GM19099 (cell line): ENCODE results near the gene NEK1.

Source experiments
- POLR2A ChIP-seq: IDR thresholded peaks from 3 replicates; pipeline ENCODE4 v1.6.1; 2011; ENCODE audit warnings: low read depth; ENCODE audit not compliant: insufficient read length; ENCODE audit errors: extremely low read depth

NEK1 gene

DNA sequence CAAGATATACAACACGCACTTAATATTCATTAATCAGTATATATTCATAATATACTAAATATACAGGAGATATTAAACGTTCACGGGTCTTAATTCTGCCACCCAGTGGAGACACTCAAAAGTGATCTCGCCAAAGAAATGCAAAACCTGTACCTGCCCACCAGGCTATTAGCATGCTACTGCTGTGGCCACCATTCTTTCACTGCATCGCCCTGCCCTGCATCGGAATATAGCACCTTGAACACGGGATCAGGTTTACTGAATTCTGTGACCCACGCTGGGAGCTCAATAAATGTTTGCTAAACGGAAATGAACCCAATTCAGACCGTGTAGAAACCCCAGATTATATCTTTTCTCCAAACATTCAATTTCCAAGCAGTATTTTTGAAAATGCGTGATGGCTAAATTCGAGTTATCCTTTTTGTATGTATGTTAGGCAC, 7.2 kb upstream of the NEK1 start:
- TF ChIP-seq POLR2A: peak; percentile 12

DNA sequence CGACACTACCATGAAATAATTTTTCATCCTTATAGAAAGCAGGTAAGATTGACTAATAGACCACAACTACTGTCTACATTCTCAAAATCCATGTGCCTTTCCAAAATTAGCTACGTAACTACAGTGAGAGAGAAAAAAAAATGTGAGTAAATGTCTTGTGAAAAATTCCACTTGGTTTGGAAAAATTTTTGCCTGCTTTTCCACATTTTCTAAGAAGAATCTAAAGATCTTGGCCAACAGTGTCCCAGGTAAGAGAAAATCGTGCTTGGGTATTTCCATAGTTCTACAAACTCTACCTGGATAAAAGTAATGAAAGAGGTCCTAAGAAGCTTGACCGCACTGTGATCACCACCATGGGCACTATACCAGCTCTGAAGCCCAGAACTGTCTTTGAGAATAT, 6.6 kb upstream of the NEK1 start:
- no peak for TF ChIP-seq POLR2A

DNA sequence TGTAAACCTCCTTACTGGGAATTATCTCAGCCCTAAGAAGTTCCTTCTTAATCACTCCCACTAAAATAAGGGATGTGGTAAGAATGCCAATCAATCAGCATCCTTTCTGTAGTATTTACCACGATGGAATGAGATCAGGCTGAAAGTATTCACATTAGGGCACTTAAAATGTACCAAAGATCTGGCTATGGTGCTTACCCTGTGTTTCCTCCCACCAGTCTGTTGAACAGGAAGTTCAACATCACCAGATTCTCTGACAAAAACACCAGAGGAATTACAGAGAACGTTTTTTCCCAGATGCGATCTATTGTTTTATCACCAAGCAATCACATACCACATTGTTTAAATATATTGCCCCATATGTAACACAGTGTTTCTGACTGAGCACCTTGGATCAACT, 5.9 kb upstream of the NEK1 start:
- no peak for TF ChIP-seq POLR2A

DNA sequence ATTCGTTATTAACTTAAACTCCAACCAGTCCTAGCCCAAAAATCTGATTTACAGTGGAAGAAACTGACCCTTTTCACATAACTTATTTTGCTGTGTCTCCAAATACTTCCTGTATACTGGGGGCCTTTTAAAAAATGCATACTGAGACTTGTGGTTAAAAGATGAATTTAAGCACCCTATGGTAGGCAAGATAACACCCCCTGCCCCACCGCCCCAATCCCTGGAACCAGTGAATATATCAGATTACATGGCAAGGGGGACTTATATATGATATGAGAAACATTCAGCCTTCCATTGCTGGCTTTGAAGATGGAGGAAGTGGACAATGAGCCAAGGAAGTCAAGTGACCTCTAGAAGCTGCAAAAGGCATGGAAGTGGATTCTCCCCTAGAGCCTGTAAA, 4.9 kb upstream of the NEK1 start:
- no peak for TF ChIP-seq POLR2A

DNA sequence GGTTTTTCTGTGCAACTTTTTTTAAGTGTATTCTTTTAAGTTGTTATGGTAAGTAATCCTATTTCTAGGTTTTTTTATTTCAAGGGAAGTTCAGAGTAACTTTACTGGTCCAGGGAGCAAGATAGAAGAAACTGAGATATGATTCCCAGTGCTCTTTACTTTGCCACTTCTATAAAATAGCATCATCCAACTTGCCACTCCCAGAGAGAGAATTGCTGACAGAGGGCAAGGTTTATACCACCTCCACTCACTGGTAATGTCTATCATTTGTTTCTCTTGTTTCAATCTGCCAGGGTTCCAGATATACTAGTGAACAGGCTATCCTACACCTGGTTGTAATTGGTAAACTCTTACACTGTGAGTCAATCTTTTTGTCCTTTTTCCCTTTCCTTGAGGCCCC, 4.5 kb upstream of the NEK1 start:
- TF ChIP-seq POLR2A: no peak

DNA sequence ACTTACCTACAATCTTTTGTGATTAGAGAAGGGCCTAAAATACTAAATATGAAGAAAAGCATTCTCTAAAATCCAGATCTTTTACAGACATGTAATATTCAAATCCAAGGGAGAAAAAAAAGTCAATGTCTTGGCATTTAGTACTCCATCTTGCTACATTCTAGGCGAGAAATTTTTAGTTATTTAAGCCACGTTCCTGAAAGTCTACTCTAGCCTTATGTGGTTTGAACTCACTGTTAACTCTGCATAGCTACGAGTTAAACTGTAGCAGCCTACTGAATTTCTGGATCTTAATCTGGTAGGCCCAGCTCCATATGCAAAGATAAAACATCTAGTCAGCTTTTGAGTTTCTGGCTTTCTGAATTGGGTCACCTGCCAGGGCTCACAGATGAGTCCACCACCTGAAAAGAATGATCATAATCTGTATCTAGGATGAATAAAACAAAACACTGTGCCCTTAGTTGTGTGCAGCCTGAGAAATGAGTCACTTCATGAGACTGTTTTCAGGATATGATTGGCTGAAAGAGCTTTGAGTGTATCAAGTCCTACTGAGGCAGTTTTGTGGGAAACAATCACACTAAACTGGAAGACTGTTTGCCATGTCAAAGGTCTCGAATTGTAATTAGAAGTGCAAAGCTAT, 3.2 kb upstream of the NEK1 start:
- no peak for TF ChIP-seq POLR2A

DNA sequence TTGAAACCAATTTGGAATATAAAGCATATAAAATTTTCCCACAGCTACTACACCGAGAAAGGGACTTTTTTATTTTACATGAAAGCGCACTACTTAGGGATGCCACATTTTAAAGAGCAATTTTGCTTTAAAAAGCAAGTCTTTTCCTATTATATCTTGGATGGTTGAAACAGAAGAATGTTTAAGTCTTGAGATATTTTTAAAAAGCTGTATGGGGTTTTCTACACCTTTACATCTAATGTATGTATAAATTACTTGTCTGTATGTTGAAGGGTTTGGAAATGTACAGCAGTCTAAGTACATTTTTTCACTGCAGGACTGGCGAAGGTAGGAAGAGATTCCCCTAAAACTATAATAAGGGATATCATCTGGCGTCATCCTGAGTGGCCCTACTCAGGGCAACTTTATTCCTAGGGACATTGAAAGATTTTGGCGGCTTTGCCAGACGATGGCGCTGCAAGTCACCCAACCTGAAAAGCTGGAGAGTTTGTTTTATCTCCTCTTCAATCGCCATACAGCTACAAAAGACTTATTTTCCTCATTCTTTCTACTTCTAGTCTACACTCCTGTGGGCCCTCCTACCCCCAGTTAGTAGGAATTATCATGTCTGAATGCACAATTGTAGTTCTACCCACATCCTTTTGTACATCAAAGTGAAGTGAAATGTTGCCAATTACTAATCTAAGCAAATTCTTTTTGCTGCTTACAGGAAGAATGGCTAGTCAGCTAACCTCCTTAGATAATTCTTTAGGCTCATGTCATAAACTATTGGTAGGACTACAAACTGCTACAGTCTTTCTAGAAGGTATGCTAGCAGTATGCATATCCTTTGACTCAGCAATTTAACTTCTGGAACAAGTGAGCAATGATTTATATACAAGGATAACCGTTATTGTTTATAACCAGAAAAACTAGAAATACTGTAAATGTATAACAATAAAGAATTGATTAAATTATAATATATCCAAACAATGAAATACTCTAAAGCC, 782 bp upstream of the NEK1 start:
- TF ChIP-seq POLR2A: no peak

DNA sequence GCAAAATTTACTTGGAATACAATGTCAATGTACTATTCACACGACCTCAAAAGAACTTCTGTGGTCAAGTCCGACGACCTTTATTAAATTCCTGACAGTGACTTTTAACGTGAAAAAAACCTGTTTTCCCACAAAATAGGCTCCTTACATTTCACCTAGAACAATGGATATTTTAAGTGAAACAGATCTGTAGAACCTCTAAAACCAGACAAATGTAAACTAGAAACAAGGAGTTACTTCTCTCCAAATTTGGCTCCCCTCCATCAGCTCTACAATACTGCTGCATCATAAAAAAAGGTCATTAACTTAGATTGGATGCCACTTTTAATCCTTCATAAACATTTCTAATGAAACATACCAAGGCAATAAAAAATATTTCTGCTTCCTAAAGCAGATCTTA, 1.2 kb downstream of the NEK1 start:
- no peak for TF ChIP-seq POLR2A

DNA sequence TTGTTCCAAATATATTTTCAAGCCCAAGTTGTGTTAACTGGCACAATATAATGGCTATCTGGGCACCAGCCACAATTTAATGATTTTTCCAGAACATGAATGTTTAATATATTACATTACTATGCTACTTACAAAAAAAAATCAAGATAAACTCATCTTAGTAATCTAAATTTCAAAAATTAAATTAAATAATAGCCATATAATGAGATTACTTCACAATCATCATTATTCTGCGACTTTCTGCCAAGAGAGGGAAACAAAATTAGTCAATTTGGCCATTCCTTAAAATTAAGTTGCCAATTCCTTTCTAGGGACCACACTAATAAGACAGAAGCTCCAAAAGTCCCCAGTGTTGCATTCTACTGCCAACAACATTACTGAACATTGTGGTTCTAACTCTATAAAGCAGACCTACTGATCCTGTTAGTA, 7.5 kb downstream of the NEK1 start:
- TF ChIP-seq POLR2A: no peak

DNA sequence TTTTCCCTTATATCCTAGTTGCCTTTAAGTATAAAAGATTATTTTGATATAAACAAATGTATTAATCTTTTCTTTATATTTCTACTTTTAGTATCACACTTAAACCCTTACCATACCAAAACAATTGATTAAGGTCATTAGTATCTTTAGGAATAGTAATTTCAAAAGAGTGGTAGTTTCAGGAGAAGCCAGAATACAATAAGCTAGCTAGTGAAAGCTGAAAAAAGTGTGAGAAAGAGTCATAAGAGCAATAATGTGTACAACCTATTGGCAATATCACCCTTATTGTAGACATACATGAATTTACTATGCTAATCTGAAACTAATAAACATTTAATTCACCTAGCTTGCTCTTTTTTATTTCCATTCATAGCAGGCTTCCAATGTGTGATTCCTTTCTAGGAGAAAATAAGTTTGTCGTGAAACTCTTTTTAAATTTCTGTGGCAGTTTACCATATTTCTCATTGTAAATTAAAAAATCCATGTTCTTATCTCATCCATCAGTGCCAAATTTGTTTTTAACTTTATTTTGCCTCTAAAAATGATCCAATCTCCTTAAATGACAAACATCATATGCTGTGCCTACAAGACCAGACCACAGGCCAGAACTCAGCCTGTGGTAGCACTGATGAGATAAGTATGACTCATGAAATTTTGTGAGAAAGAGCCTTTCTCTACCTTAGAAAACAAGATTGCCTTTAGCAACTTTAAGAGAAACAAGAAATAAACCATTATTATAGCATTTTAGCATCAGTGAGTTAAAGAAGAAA, 8.1 kb downstream of the NEK1 start:
- TF ChIP-seq POLR2A: no peak

DNA sequence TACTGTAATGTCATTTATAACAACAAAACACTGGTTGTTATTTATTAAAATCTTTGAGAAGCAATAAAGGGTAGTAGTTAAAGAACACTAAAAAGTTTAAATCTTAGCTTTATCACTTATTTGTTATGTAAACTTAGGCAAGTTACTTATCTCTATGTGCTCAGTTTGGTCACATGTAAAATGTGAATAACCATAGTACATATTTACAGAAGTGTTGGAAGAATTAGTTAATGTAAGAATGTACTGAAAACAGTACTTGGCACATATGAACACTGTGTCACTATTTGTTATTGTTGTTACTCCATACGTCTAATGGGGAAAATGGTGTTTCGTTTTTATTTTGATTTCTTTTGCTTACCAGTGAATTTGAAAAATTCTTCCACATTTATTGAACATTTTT, 9.1 kb downstream of the NEK1 start:
- no peak for TF ChIP-seq POLR2A

DNA sequence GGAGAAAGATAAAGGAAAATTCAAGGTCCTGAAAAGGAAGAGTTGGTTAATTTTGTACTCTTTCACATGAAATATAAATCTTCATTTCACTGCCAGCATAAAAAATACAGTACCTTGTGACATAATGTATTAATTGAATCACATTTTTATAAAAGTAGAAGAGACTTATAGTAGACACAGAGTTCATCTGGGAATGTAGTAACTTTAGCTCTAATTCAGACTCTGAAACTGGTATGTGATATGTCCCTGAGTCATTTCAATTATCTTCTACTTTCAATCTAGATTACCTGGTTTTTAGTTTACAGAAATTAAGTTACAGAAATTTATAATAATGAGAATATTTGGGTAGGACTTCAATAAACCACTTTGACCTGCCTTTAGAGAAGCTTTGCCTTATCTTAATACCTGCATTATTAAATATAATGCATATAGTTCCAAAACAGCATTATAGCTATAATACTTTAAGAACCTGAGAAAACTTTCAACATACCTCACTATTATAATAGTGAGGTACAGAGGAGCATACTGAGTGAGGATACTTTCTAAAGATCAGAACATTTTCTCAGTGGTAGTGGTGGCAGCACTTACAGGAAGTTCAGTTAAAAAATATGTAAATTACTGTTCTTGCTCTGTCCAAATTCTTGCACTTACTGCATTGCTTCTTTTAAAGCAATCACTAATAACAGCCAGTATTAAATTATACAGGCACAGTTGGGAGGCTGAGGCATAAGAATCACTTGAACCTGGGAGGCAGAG, 11.2 kb downstream of the NEK1 start:
- TF ChIP-seq POLR2A: no peak

DNA sequence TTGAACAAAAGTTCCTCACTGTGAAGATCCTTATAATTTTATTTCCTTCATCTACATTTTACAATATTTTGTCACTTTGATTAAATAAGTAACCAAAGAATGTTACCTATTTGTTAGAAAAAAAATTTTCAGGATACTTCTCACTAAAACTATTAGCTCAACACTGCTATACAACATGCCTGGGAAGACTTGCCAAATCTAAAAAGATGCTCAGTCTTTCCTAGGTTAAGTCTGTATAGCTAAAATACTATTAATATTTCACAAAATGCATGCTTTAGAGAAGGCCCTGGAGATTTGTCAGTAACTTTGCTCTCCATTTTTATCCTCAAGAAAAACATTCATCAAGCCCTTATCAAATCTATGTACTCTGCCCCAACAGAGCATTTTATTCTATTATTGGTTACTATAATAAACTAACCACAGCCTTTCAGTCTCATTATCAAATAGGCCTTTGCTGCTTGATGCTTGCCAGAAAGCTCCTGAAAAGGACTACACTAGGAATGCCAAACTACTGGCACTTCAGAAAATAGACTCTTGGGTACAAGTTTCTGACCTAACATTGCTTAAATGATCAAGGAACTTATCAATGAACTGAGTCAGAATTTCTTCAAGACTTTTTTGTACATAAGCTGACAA, 17.7 kb downstream of the NEK1 start:
- TF ChIP-seq POLR2A: no peak

DNA sequence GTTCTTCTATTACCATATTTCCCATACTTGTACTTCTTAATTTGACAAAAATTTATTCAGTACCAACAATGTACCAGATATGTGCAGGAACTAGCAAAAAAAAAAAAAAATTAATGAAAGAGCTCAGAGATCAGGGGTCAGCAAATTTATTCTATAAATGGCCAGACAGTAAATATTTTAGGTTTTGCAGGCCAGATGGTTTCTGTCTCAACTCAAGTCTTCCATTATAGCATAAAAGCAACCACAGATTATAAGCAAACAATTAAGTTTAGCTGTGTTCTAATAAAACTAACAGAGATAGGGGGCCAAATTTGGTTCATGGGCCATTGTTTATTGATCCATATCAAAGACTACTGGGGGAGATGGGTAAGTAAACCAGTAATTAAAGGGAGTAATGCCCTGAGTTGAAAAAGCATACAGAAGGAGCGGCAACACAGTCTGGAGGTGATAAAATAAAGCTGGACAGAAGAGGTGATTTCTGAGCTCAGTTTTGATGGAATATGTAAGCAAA, 19.3 kb downstream of the NEK1 start:
- TF ChIP-seq POLR2A: no peak
